HepG2 (cell line): ENCODE results near the gene C11orf21. TPM values are rescaled to one million over a fixed set of nuclear protein-coding genes. Genes with fewer than 3 reads are reported as not detected.
A peak's percentile ranks its signal among the peaks of the same experiment; 100 is the strongest.

Experiments
- ATAC-seq: fragments of 200-7000 bp; cut with Tn5 transposase; 3 replicates; pipeline ENCODE4 v1.9.1; 2020; ENCODE audit warnings: mild to moderate bottlenecking, moderate library complexity
- BruUV-seq: library from RNA; stranded (reverse); fragments of 400-500 nt; replicated peaks from 2 replicates; lab custom pipeline; 2021; lab: Mats Ljungman, UMichigan
- CTCF ChIA-PET: fragments of 300-600 bp; formaldehyde crosslinking; extraction: SDS; loops from one replicate; lab custom pipeline; 2021; ENCODE audit warnings: low total read pairs, inconsistent platforms, low intra/inter-chr PET ratio; lab: Yijun Ruan, JAX
- POLR2A ChIA-PET: fragments of 350-600 bp; sonication (Branson Sonifier 250); formaldehyde crosslinking; loops from one replicate; lab custom pipeline; 2020; ENCODE audit warnings: antibody characterized with exemption, inconsistent platforms; lab: Yijun Ruan, JAX
- DNase-seq: peaks from one replicate; pipeline ENCODE4 v3.0.0-alpha.2; 2015; ENCODE audit warnings: low spot score
- FAIRE-seq: peaks from 3 replicates; lab custom pipeline; 2011; peaks lifted over from hg19 to GRCh38; lab: Jason Lieb, UNC
- H2AFZ ChIP-seq: one replicate; pipeline ENCODE4 v1.6.1; 2011; ENCODE audit warnings: low read length, inconsistent platforms
- H3K27ac ChIP-seq: fragments of 300-600 bp; 3 replicates; pipeline ENCODE4 v1.8.0; 2011; ENCODE audit warnings: mixed run types, mild to moderate bottlenecking, mixed read lengths, low read length, inconsistent platforms; ENCODE audit not compliant: insufficient read depth; ENCODE audit errors: extremely low read length
- H3K27me3 ChIP-seq, 2 experiments: fragments of 200-600 bp in 1 of 2; 2 replicates in 1 of 2; 3 replicates in 1 of 2; pipeline versions ENCODE4 v1.6.0 to v1.8.0; 2011; ENCODE audit warnings: low read length in 2 of 2, mild to moderate bottlenecking in 2 of 2, moderate library complexity in 2 of 2, inconsistent platforms in 1 of 2; ENCODE audit not compliant: insufficient read depth in 2 of 2, control insufficient read depth in 1 of 2
- H3K36me3 ChIP-seq, 2 experiments: fragments of 200-600 bp in 1 of 2; replicated peaks in 1 of 2; 2 replicates in 1 of 2; 3 replicates in 1 of 2; pipeline versions ENCODE4 v1.5.1 to v1.8.0; 2011; ENCODE audit warnings: low read length in 2 of 2, inconsistent platforms in 1 of 2; ENCODE audit not compliant: insufficient read depth in 2 of 2, control insufficient read depth in 1 of 2
- H3K4me1 ChIP-seq: 2 replicates; pipeline ENCODE4 v1.5.1; 2012; ENCODE audit warnings: low read length, inconsistent platforms; ENCODE audit not compliant: insufficient read depth
- H3K4me2 ChIP-seq: 2 replicates; pipeline ENCODE4 v1.6.0; 2011; ENCODE audit warnings: low read depth, low read length, inconsistent platforms
- H3K4me3 ChIP-seq, 3 experiments: fragments of 200-600 bp in 1 of 3; sonication (generic), shearing (Covaris generic) in 1 of 3; replicated peaks in 1 of 3; 2 replicates each; pipeline ENCODE4 v1.5.1; 2011 to 2016; ENCODE audit warnings: low read length in 3 of 3, inconsistent platforms in 2 of 3, low read depth in 2 of 3, mild to moderate bottlenecking in 2 of 3, control low read depth in 1 of 3, mixed read lengths in 1 of 3; ENCODE audit not compliant: insufficient read depth in 1 of 3
- H3K79me2 ChIP-seq: one replicate; pipeline ENCODE4 v1.6.1; 2011; ENCODE audit warnings: low read length, inconsistent platforms; ENCODE audit not compliant: insufficient read depth
- H3K9ac ChIP-seq: 2 replicates; pipeline ENCODE4 v1.6.0; 2011; ENCODE audit warnings: mild to moderate bottlenecking, low read depth, low read length, inconsistent platforms; ENCODE audit not compliant: insufficient read depth
- H3K9me3 ChIP-seq: 2 replicates; pipeline ENCODE4 v1.5.1; 2012; ENCODE audit warnings: mild to moderate bottlenecking, low read length
- H4K20me1 ChIP-seq: 2 replicates; pipeline ENCODE4 v1.6.0; 2011; ENCODE audit warnings: inconsistent platforms, mild to moderate bottlenecking, low read length, moderate library complexity; ENCODE audit not compliant: insufficient read depth
- BCL6 ChIP-seq: IDR thresholded peaks from 2 replicates; pipeline ENCODE4 v1.6.1; 2016; ENCODE audit warnings: missing genetic modification reagents, missing compliant biosample characterization
- KDM5A ChIP-seq: fragments of 200-600 bp; sonication (generic); IDR thresholded peaks from 2 replicates; pipeline ENCODE4 v1.7.0; 2018; ENCODE audit warnings: antibody characterized with exemption, mild to moderate bottlenecking, low read length, borderline replicate concordance
- NFAT5 ChIP-seq: sonication (generic); formaldehyde crosslinking; IDR thresholded peaks from 2 replicates; pipeline ENCODE4 v1.4.0; 2020; ENCODE audit warnings: missing genetic modification reagents
- PRMT3 ChIP-seq: sonication (generic); formaldehyde crosslinking; IDR thresholded peaks from 2 replicates; pipeline ENCODE4 v1.8.1; 2022; ENCODE audit warnings: low read depth, mild to moderate bottlenecking, moderate library complexity, missing genetic modification reagents, borderline replicate concordance
- RCOR2 ChIP-seq: IDR thresholded peaks from 2 replicates; pipeline ENCODE4 v1.6.1; 2016; ENCODE audit warnings: missing biosample characterization, missing genetic modification reagents
- RFX1 ChIP-seq: fragments of 450-650 bp; IDR thresholded peaks from 2 replicates; pipeline ENCODE4 v1.6.1; 2017
- ZNF180 ChIP-seq: sonication (generic); formaldehyde crosslinking; IDR thresholded peaks from 2 replicates; pipeline ENCODE4 v1.4.0; 2020; ENCODE audit warnings: low read depth, missing genetic modification reagents, borderline replicate concordance
- ZNF331 ChIP-seq: sonication (generic); formaldehyde crosslinking; IDR thresholded peaks from 2 replicates; pipeline ENCODE4 v1.4.0; 2020; ENCODE audit warnings: missing genetic modification reagents
- ZNF337 ChIP-seq: sonication (generic); formaldehyde crosslinking; IDR thresholded peaks from 2 replicates; pipeline ENCODE4 v1.5.1; 2020; ENCODE audit warnings: missing genetic modification reagents, low read depth, mild to moderate bottlenecking, borderline replicate concordance
- ZNF580 ChIP-seq: IDR thresholded peaks from 2 replicates; pipeline ENCODE4 v1.6.1; 2016; ENCODE audit warnings: low read depth, borderline replicate concordance
- WGBS: methylation state at CpG from one replicate; pipeline ENCODE4 v1.1.6; 2017; ENCODE audit warnings: low lambda C conversion rate; 5-methylcytosine and 5-hydroxymethylcytosine counted together
- in situ Hi-C: cut with HindIII; loops from 2 replicates; pipeline ENCODE4 v1.10.0; 2017; ENCODE audit warnings: low pct_unique_long_range_greater_than_20kb; ENCODE audit not compliant: extremely low pct_ligation_motif_present
- intact Hi-C: fragments of 100-400 bp; cut with micrococcal nuclease; formaldehyde crosslinking; loops from one replicate; pipeline ENCODE4 v1.10.0; 2022; ENCODE audit not compliant: unreplicated experiment
- polyA plus RNA-seq, 8 experiments: library from polyadenylated mRNA; depleted of rRNA in 3 of 8; stranded (reverse) in 7 of 8; unstranded in 1 of 8; fragments of >200 nt; fragmentation: Illumina TruSeq in 4 of 8; extraction: Trizol in 4 of 8; gene quantifications; 2 replicates each; pipeline versions ENCODE4 v1.2.1 to v1.2.3, GENCODE V29; 2011 to 2016; ENCODE audit warnings: low read depth in 4 of 8, missing spikeins in 1 of 8, mixed read lengths in 1 of 8; ENCODE audit not compliant: insufficient read depth in 1 of 8
- total RNA-seq, 5 experiments: library from RNA; depleted of rRNA; stranded (reverse); fragments of >200 nt; fragmentation: Illumina TruSeq; extraction: Trizol; gene quantifications; 2 replicates each; pipeline ENCODE4 v1.2.3, GENCODE V29; 2016; ENCODE audit warnings: low read depth in 1 of 5

The C11orf21 gene
- total and polyA plus RNA-seq, 2 of the 13 experiments (the other 11 are each of a cell fraction or from before 2014, with no cell fraction given) = 0.08 TPM; not detected in 1

GRCh38 chr11:2289350-2289749 lies 12.4 kb downstream of the C11orf21 start:
- no peaks in the 10 kb centered on the region for H3K79me2 ChIP-seq
- no peaks in the 10 kb centered on the region for H3K9me3 ChIP-seq
- no peak overlapping the region for H3K9ac ChIP-seq
- BruUV-seq = no TSS peak
- no peak overlapping the region for H3K4me2 ChIP-seq
- in situ Hi-C loops (no loop called here), intact Hi-C loops (no loop called here)
- FAIRE-seq (no peak), ATAC-seq (no peak), DNase-seq (no peak)
- H3K27ac ChIP-seq = no peak overlapping the region
- TF ChIP-seq BCL6 (CRISPR knock-in tag) (peak; percentile 64), ZNF337 (CRISPR knock-in tag) (peak; percentile 83; the same call in 1 of the 2 replicates), ZNF180 (CRISPR knock-in tag) (no peak)
- peaks cover 4 to 47% of the 10 kb centered on the region in 2 experiments; a peak in 3 of 5 replicates for H3K27me3 ChIP-seq
- H3K4me1 ChIP-seq = no peaks in the 10 kb centered on the region
- ChIA-PET POLR2A (no interaction called here), CTCF (no interaction called here)
- no peaks in the 10 kb centered on the region for H3K36me3 ChIP-seq
- H2AFZ ChIP-seq = no peak overlapping the region
- WGBS = 24% methylated on average over 6 of the region's 6 CpGs
- H3K4me3 ChIP-seq = no peak overlapping the region
- H4K20me1 ChIP-seq = no peaks in the 10 kb centered on the region

DNA sequence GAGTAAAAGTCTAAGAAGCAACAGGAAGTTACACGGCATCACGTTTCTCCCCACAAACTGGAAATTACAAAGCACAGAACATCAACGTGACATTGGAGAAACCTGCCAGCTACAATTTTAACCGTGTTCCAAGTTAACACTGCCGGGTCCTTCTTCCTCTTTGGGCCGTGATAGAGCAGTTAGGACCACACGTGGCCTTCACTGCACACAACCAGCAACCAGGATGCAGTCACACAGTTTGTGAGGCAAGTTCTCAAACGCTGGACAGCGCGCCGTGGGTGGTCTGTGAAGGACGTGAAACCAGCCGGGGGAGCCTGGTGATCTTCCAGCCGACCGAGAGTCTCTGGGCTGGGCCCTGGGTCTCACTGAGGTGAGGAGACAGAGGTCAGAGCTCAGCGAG lies 14.6 kb downstream of the C11orf21 start:
- POLR2A ChIA-PET = no interaction called here
- DNase-seq = no peak
- TF ChIP-seq ZNF580 (CRISPR knock-in tag) (no peak), KDM5A (no peak), PRMT3 (no peak), RCOR2 (CRISPR knock-in tag) (no peak), NFAT5 (CRISPR knock-in tag) (no peak), ZNF331 (CRISPR knock-in tag) (no peak), RFX1 (no peak)

More for the DNA sequence above, 14.6 kb downstream of the C11orf21 start:
- CTCF ChIA-PET = no interaction called here
- Histone ChIP-seq H3K4me3 (no peak overlapping the region), H4K20me1 (no peaks in the 10 kb centered on the region), H3K36me3 (no peaks in the 10 kb centered on the region), H3K4me2 (no peak overlapping the region), H3K9ac (no peak overlapping the region), H3K9me3 (no peaks in the 10 kb centered on the region), H3K27ac (no peak overlapping the region), H2AFZ (no peak overlapping the region), H3K4me1 (no peaks in the 10 kb centered on the region), H3K79me2 (no peaks in the 10 kb centered on the region), H3K27me3 (peaks cover 5 to 44% of the 10 kb centered on the region in 2 experiments; a peak in 3 of 5 replicates)
- ATAC-seq = no peak
- BruUV-seq = no TSS peak
- in situ Hi-C loops = no loop called here
- intact Hi-C loops = no loop called here
- no peak for FAIRE-seq
- 14% methylated on average over 16 of the region's 16 CpGs for WGBS
